ENCODE measurements around the gene TTC7B.

Gene TTC7B

DNA sequence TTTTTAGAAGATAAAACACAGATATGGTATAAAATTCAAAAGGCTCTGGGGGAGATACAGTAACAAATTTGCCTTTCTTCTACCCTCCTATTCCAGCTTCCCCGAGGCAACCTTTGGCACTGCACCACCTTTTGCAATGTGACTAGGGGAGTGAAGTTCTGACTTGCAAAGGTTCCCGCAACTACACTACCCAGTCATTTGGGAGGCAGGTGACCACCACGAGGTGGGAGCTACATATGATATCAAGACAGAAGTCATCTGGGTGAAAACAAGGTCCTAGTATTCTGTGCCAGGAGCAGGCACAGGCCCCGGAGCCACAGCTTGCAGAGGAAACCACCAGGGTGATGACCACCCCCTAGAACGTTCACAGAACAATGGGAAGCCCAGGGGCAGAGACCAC, 141.5 kb downstream of the TTC7B start:
- DNase-seq (ENCODE audit: low spot score) = no peak

DNA sequence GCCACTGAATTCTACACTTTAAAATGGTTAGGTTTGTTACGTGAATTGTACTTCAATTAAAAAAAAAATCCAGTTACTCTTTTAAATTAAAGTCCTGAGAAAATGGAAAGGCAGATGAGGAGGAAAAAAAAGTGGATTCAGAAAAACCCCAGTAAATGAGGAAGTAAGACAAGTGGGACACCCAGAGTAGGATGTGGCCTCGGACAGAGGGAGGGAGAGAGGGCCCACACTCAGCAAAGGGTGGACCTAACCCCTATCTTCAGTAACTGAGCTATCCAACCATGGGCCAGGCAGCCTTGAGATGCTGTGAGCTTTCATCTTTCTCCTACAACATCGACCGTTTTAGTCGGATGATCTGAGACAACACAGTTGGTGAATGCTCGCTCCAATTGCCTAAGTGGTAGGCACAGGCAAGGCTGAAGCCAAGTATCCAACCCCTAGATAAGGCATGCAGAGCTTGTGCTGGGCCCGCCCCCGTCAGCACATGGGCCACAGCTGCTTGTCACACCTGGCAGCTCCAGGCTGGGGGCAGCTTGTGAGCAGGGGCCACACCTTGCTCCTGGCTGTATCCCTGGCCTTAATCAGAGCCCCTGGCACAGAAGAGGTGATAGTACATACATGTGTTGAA, 142.1 kb downstream of the TTC7B start:
- no peak for DNase-seq (ENCODE audit: low spot score)

DNA sequence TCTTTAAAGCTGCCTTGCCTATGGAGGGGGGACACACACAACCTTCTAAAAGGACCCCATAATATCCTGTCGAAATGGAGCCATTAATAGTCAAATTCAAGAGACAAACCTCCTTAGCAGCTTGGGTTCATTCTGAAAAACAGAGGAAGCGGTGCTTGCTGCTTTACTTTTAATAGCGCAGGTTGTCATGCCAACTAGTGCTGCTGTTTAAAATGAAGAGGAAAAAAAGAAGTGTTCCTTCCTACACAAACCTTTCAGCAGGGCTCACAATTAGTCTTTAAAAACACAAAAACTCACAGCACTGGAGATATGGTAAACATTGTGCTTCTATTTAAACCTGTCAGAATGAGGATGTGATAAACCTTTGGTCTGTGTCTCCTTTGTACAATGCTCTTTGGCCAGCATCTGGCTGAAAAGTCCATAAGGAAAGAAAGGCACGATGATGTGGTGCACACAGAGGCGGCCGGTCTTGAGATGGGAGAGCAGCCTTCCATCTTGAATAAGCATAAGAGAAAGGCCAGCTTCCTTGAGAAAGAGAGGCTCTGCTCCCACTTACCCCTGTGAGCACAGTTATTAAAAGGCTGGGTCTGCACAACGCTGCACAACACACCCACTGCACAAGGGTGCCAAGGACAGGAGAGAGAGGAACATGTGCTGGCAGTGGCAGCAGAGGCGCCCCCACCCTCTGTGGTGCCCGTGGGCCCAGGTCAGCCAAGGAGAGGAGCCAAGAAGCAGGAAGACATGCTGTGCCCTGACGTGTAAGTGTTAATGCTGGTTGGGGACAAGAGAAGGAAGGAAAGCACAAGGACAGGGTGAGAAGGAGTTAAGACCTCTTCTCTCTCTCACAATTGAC, 144.6 kb downstream of the TTC7B start:
- DNase-seq (ENCODE audit: low spot score) = no peak

DNA sequence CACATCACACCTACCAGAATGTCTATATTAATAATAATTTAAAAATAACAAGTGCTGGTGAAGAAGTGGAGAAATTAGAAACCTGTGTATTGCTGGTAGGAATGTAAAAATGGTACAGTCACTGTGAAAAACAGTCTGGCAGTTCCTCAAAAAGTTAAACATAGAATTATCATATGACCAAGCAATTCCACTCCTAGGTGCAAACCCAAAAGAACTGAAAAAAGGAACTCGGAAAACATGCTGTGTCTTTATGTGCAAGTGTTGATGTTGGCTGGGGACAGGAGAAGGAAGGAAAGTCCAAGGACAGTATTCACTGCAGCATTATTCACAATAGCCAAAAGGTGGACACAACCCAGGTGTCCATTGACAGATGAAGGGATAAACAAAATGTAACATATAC, 146.5 kb downstream of the TTC7B start:
- DNase-seq (ENCODE audit: low spot score) = no peak

DNA sequence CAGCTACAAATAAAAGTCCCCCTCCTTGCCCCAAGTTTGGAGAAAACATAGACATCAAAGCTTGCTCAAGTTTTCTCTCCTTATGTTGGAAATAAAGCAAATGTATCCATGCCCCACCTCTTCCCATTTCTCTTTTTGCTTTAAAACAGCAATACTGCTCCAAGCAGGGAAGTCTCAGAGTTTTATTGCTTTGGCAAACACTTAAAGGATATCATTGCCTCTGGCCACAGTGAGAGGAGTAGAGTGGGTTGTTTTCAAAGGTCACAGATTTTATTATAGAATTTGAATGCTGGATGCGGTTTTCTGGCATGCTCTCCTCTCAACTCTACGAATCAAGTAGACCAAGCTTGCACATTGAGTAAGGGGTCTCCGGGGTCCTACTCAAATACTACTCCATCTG, 149.7 kb downstream of the TTC7B start:
- no peak for DNase-seq (ENCODE audit: low spot score)

DNA sequence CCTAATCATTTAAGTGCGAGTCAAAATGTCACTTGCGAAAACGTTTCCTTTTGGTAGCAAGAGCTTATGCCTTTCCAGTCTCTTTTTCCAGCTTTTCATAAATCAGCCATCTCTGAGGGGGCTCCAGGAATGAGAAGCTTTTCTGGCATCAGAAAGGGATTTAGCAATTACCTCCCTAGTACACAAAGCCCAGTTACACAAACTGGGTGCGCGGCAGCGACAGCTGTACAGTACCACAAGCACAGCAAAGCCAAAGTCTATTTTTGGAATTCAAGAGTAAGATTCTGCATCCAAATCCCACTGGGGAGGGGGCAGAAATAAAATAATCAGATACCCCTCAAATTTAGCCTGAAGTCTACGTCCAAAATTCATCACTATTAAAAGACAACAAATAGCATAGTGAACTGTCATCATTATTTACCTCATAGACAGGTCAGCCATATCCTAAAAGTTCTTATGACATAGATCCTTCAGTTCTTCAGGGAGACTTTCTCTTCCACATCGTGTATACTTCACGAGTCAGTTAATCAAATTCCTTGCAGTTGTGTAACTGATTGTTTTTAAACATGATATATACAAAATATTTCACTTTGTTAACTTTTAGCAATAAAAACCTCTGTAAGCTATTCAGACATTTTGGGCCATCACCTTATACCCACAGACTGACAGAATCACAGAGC, 150.8 kb downstream of the TTC7B start:
- DNase-seq (ENCODE audit: low spot score) = no peak

DNA sequence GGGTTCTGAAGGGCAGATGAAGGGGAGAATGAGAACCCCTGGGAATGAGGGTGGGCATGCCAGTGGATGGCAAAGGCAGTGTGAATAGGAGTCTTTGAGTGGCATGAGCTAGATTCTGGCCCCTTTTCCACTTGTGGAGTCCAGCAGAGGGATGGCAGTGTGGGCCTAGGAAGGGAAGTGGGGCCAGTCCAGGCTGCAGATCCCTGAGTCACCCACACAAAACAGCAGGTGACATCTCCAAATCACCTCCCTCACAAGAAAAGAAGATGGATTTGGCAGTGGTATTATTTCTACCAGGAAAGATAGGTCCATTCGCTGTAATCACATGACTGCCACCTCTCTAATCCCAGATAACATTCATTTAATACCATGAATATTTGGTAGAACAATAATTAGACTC, 151.3 kb downstream of the TTC7B start:
- DNase-seq (ENCODE audit: low spot score) = no peak

DNA sequence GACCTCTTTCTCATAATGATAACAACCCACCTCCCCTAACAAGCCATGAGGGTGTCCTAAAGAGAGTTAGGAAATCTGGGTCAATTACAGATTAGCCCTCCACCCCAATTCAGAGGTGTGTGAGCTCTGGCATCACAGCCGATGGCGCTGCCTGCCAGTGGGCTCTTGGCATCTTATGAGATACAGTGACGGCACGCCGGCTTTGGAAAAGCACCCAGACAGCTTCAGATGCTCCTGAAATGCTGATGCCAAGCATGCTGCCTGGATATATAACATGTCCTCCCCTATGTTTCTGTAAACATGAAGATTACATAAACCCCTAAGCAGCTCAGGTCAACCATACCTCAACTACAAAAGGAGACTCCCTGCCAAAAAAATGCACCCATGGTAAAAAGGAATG, 152.6 kb downstream of the TTC7B start:
- no peak for DNase-seq (ENCODE audit: low spot score)

DNA sequence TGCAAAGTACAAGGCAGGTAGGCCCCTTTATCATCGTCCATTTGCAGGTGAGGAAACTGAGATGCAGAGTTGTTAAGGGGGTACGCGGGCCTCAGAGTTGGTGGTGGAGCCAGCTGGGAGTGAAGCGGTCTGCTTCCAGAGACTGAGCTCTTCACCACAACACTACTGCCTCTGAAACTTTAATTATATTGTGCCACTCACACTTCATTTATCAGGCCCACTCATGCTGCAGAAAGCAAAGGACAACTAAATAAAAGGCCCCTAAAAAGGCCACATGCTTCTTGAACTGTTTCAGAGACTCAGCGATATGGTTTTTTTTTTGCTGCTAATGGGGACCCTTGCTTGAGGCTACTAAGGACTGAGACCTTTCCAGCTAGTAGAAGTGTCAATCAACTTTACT, 153.1 kb downstream of the TTC7B start:
- DNase-seq (ENCODE audit: low spot score) = no peak

DNA sequence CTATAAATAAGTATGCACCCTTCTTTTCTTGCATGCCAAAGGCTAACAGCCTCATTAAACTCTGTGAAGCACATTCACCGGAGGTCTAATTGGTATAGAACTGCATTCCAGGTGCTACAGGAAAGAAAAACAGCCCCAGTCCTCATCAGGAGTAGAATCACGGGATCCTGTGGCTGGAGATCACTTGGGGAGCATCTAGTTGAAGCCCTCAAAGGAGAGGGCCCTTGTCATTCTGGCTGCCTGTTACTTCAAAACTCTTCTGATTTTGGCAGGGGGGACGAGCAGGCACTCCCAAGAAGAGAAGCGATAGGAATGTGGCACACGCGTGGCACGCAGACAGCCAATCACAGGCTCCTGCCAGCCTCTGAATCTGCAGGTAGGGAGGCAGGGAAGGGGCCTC, 154.4 kb downstream of the TTC7B start:
- no peak for DNase-seq (ENCODE audit: low spot score)

DNA sequence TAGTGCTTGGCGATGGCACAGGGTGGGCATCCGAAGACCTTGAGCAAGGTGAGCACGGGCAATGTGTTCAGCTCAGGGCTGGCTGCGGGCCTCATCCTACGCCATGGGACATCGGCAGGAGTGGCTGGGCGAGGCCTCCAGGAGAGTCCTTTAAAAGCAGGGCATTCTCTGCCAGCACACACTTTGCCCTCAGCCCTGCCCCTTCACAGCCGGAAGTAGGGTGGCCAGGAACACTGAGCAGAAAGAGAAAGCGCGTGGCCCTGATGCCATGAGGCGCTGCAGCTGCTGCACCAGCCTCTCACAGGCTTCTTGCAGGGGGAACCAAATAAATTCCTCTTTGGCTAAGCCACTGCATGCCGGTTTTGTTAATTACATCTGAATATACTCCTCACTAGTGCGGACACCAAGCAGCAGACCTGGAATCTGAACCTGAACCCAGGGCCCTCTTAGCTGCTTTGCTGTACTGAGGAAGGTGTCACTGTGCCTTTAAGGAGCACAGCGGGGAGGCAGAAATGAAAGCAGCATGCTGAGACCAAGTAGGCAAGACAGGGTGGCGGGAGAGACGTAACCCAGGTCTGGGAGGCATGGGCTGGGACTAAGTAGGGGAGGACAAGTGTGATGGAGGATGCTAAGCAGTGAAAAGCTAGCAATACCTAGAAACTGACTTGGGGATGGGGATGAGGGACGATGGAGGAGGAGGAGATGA, 155.2 kb downstream of the TTC7B start:
- no peak for DNase-seq (ENCODE audit: low spot score)

DNA sequence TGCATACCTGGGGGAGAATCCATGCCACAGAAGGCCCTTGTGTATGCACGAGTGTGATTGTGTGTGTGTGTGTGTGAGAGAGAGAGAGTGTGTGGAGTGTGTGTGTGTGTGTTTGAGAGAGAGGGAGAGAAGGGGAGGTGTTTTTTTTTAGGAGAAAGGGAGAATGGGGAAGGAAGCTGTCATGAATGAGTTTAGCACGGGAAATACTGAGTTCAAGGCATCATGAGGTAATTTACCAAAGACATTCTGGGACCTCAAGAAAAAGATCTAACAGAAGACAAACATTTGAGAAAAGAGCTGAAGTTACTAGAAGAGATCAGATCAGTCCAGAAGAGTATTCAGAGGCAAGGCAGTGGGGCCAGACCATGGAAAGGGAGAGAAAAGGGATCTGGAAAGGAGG, 157.1 kb downstream of the TTC7B start:
- no peak for DNase-seq (ENCODE audit: low spot score)

DNA sequence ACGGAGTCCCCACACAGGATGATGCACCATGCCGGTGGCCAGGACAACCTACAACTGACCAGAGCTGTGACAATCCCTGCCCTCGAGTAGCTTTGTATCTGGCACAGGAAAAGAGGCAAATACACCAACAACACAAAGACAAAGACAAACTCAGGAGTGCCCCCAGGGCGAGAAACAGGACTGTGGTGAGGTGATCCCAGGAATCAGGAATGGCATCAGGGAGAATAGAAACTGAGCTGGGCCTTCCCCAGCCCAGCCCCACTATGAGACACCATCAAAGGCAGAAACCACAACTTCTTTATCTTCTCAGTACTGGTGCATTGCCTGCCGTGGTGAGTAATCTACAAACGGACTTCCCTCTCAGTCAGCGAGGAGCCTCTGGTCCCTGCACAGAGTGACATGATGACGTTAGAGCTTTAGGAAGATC, 157.7 kb downstream of the TTC7B start:
- DNase-seq (ENCODE audit: low spot score) = peak; percentile 57

DNA sequence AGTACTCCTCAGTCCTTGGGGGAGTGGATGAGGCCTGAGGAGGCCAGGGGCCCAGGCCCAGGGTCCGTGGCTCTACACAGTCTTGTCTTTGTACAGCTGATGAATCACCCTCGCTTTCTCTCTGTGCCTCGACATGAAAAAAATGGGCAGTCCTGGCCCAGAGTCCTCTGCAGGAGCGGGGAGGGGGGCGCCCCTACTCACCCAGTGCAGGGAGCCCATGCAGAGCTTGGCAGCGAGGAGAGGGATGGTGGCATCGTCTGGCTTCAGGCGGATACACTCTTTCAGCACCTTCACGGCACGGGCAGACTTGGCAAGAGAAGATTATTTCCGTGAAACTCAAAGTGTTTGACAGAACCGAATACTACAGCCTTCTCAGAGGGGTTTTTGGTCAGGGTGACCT, 159.3 kb downstream of the TTC7B start:
- no peak for DNase-seq (ENCODE audit: low spot score)

DNA sequence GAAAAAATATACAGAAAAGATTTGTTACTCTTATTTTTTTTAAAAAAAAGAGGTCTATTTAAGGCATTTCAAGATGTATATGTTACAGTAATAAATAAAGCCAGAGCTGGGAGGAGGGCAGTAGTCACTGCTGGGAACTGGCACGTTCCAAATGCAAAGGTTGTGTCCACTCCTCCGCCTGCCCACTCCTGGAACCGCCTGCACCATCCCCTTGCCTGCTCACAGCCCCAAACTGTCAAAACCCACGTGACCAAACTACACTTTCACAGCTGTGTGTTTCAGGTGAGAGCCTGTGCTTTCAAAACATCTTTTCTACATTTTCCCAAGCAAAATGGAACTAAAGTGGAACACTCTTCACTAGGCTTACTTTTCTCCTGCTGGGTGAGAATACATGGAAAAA, 160.4 kb downstream of the TTC7B start:
- no peak for DNase-seq (ENCODE audit: low spot score)

DNA sequence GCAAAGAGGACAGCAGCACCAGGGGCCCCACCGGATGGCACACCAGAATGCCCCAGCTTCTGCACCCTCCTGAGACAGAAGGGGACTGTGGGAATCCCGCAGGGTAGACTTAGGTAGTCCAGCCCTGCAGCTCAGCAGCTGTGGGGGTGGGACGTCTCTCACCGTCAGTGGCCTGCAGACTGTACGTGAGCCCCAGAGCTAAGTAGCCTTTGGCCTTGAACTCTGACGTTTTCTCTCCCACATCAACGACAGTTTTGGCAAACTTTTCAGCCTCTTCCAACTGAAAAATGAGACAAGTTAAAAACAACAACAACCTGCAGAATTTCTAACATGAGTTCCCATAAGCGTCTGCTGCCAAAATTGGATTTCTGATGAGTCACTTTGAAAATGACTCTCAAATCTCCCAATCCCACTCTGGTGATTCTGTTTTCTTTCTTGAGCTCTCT, 161.4 kb downstream of the TTC7B start:
- DNase-seq (ENCODE audit: low spot score) = peak; percentile 24

DNA sequence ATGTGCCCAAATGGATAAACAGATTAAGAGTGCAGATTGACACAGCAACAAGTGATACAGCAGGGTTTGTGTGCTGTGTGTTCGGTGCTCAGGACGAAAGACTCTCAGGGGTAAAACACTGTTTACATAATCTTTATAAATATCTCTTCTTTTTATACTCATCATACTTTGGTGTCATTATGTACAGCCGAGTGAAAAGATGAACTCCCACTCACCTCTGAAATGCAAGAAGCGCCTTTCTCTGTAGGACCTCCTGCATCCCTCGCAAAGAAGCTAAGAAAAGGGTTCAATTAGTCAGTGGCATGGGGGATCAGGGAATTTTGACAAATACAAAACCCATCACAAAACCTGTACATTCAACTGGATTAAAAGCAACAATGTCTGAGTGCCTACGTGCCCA, 163.6 kb downstream of the TTC7B start:
- DNase-seq (ENCODE audit: low spot score) = no peak

DNA sequence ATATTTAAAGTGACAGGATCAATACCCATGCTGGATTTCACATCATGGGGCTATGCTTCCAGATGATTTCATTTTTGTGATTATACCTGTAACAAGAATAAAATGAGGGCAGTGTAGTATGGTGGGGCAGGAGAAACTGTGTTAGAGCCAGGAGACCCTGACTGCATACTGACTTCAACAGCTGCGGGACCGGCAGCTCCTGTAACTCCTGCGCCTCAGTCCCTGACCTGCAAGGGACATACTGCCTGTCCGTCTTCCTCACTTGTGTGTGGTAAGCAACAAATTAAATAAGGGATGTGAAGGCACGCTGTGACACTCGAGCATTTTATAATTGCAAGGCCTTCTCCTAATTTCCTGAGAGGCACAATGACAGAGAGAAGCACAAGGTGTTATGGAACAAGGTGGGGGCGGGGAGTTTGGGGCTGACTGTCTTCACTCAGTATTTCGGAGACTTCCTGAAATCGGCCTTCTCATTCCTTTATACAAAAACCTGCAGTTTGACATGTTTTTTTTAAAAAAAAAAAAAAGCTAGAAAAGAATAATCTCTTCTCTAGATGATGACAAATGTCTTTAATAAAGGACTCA, 164.2 kb downstream of the TTC7B start:
- DNase-seq (ENCODE audit: low spot score) = no peak

DNA sequence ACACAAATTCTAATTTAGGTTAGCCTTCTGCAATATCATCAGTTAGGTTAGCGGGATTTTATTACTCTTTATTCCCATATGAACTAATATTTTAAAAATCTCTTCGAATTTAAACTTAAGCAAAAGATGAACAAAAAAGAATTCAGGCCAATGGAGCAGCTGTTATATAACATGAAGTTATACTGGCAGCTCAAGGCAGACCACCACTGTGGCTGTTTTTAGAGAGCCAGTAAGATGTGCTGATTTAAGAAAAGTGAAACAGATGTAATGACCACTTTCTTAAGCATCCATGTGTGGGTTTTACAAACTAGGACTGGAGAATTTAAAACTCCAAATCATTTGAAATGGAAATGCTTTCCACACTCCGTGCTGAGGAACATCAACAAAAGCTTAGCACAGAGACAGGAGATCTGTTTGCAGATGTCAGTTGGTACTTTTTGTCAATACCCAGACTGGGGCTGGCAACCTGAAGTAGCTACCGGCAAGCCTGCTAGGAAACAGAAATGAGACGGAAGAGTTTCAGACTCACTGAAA, 164.9 kb downstream of the TTC7B start:
- DNase-seq (ENCODE audit: low spot score) = no peak

DNA sequence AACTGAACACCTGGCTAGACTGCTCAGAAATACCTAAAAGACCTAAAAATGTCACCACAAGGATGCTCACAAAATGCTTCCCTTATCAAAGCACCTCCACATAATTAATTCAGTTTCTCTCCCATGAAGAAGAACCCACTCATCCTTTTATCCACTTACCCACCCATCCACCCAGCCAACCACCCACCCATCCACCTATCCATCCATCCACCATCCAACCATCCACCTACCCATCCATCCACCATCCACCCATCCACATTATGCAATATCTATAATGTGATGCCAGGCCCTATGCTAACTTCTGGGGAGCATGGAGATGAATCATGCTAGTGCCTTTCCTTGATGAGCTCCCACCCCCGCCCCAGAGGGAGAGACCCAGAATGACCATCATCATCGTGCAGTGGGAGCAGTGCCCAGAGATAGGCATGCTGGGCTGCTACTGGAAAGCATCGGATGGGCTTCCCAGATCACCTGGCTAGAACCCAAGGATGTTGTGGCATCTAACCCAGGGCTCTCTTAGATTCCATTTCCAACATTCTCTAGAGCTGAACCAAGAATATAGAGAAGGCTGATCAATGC, 166.6 kb downstream of the TTC7B start:
- DNase-seq (ENCODE audit: low spot score) = no peak

DNA sequence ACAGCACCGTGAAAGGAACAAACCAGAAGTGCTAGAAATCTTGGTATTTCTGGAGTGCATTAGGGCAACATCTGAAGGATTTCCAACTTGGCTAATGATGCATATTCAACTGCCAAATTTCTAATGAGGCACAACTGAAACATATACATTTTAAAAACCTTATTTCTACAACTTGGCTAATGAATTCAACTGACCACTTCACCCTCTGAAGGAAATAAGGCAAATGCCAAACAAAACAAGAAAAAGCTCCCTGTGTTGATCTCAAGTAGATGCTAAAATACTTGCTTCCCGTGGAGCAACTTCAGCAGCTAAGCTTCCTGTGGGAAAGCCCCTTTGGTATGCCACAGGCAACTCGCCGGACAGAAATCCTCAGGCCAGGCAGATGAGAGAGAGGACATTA, 167.1 kb downstream of the TTC7B start:
- no peak for DNase-seq (ENCODE audit: low spot score)

DNA sequence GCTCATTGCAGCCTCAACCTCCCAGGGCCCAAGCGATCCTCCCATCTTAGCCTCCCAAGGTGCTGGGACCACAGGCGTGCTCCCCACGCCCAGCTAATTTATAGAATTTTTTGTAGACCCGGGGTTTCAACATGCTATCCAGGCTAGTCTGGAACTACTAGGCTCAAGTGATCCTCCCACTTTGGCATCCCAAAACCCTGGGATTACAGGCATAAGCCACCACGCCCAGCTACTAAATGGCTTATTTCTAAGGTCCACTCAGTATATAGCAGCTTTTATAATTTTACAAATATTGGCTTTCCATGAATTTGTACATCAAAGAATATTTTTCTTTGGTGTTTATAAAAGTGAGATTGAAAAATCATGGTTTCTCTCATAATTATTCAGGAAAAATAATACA, 167.8 kb downstream of the TTC7B start:
- no peak for DNase-seq (ENCODE audit: low spot score)

All from GM03348 (cell line).